Astrocyte of the spinal cord (primary cell): ENCODE data around the gene TPP1.

Experiments
- DNase-seq: peaks from one replicate; pipeline ENCODE4 v3.0.0; 2011; ENCODE audit warnings: low read depth, low spot score
- H3K4me3 ChIP-seq: 2 replicates; pipeline ENCODE4 v1.5.1; 2011; ENCODE audit warnings: low read depth, mild to moderate bottlenecking, low read length, moderate library complexity
- CTCF ChIP-seq: IDR thresholded peaks from 2 replicates; pipeline ENCODE4 v1.5.1; 2012; ENCODE audit warnings: low read depth, mild to moderate bottlenecking, low read length, inconsistent platforms
- in situ Hi-C: cut with HindIII; loops from 2 replicates; pipeline ENCODE4 v1.10.0; 2017; ENCODE audit warnings: low sequenced_read_pairs

TPP1 gene

GRCh38 chr11:6565325-6565724, 53.9 kb downstream of the TPP1 start:
- no peak overlapping the region for H3K4me3 ChIP-seq
- no peak for DNase-seq
- no peak for TF ChIP-seq CTCF
- in situ Hi-C loops, result no loop called here

GRCh38 chr11:6563667-6564066, 55.6 kb downstream of the TPP1 start:
- no peak overlapping the region for H3K4me3 ChIP-seq
- TF ChIP-seq CTCF, result no peak
- no peak for DNase-seq
- in situ Hi-C loops, result no loop called here

- DNase-seq, result no peak
- in situ Hi-C loops, result no loop called here
- no peak overlapping the region for H3K4me3 ChIP-seq
- TF ChIP-seq CTCF, result no peak
Observed at GRCh38 chr11:6563121-6563619, 56.1 kb downstream of the TPP1 start.
